H1 (cell line): ENCODE measurements around the gene PHYHD1. TPM values are rescaled to one million over a fixed set of nuclear protein-coding genes. Genes with fewer than 3 reads are reported as not detected.

ENCODE experiments used
- CTCF ChIA-PET: fragments of 300-600 bp; sonication (Branson Sonifier 250); formaldehyde crosslinking; loops from one replicate; lab custom pipeline; 2021; ENCODE audit not compliant: partially characterized antibody; lab: Charles Lee
- POLR2A ChIA-PET: fragments of 300-600 bp; sonication (Branson Sonifier 250); formaldehyde crosslinking; loops from one replicate; lab custom pipeline; 2021; ENCODE audit warnings: inconsistent platforms; ENCODE audit not compliant: partially characterized antibody; lab: Charles Lee
- DNase-seq, 2 experiments: peaks; one replicate each; pipeline versions ENCODE4 v3.0.0 to v3.0.0-alpha.2; 2010 to 2022; ENCODE audit warnings: low spot score in 2 of 2, low read depth in 1 of 2, mixed read lengths in 1 of 2
- FAIRE-seq: peaks from 2 replicates; lab custom pipeline; 2011; peaks lifted over from hg19 to GRCh38; lab: Jason Lieb, UNC
- H2AFZ ChIP-seq: 2 replicates; pipeline ENCODE4 v1.8.1; 2012; ENCODE audit warnings: low read length, inconsistent platforms
- H2AK5ac ChIP-seq: 2 replicates; pipeline ENCODE4 v1.6.1; 2013; ENCODE audit warnings: low read depth, low read length
- H2BK120ac ChIP-seq: replicated peaks from 2 replicates; pipeline ENCODE3; 2013; ENCODE audit warnings: low read depth, low read length, inconsistent platforms
- H2BK12ac ChIP-seq: 2 replicates; pipeline ENCODE4 v1.6.1; 2013; ENCODE audit warnings: low read depth, low read length
- H2BK15ac ChIP-seq: 2 replicates; pipeline ENCODE4 v1.6.1; 2013; ENCODE audit warnings: low read length
- H2BK20ac ChIP-seq: 2 replicates; pipeline ENCODE4 v1.6.1; 2013; ENCODE audit warnings: low read length
- H2BK5ac ChIP-seq: 2 replicates; pipeline ENCODE4 v1.6.1; 2013; ENCODE audit warnings: low read depth, low read length
- H3K14ac ChIP-seq: 2 replicates; pipeline ENCODE4 v1.6.1; 2013; ENCODE audit warnings: inconsistent platforms; ENCODE audit not compliant: insufficient read length
- H3K18ac ChIP-seq: 2 replicates; pipeline ENCODE4 v1.6.1; 2013; ENCODE audit warnings: low read length; ENCODE audit errors: extremely low read depth
- H3K23ac ChIP-seq: 2 replicates; pipeline ENCODE4 v1.6.1; 2013; ENCODE audit warnings: inconsistent platforms; ENCODE audit not compliant: insufficient read length
- H3K23me2 ChIP-seq: 2 replicates; pipeline ENCODE4 v1.6.1; 2013; ENCODE audit warnings: low read depth, low read length
- H3K27ac ChIP-seq: 2 replicates; pipeline ENCODE4 v1.6.1; 2011; ENCODE audit warnings: low read depth, low read length, inconsistent platforms
- H3K27me3 ChIP-seq, 4 experiments: replicated peaks in 1 of 4; 1 replicate in 1 of 4; 2 replicates in 3 of 4; pipeline versions ENCODE4 v1.6.1 to v1.8.1; 2011 to 2013; ENCODE audit warnings: low read length in 3 of 4, mild to moderate bottlenecking in 3 of 4, inconsistent platforms in 2 of 4, mixed read lengths in 2 of 4, moderate library complexity in 1 of 4; ENCODE audit not compliant: control insufficient read depth in 3 of 4, insufficient read depth in 3 of 4; ENCODE audit errors: extremely low read depth in 1 of 4
- H3K36me3 ChIP-seq, 4 experiments: 2 replicates each; pipeline versions ENCODE4 v1.6.1 to v1.8.1; 2011 to 2013; ENCODE audit warnings: mild to moderate bottlenecking in 4 of 4, low read length in 3 of 4, moderate library complexity in 2 of 4, control low read depth in 1 of 4, inconsistent platforms in 1 of 4; ENCODE audit not compliant: insufficient read depth in 4 of 4, control insufficient read depth in 2 of 4
- H3K4ac ChIP-seq: replicated peaks from 2 replicates; pipeline ENCODE3; 2013; ENCODE audit warnings: low read length, low read depth, mixed read lengths, inconsistent platforms; ENCODE audit not compliant: insufficient read length
- H3K4me1 ChIP-seq, 4 experiments: replicated peaks in 1 of 4; 1 replicate in 1 of 4; 2 replicates in 3 of 4; pipeline versions ENCODE4 v1.6.1 to v1.8.1; 2011 to 2013; ENCODE audit warnings: low read length in 3 of 4, inconsistent platforms in 2 of 4, mixed read lengths in 1 of 4; ENCODE audit not compliant: insufficient read depth in 4 of 4, control insufficient read depth in 3 of 4
- H3K4me2 ChIP-seq, 2 experiments: 2 replicates each; pipeline versions ENCODE4 v1.6.1 to v1.8.1; 2011 to 2013; ENCODE audit warnings: low read depth in 2 of 2, low read length in 2 of 2, control low read depth in 1 of 2, inconsistent platforms in 1 of 2, mild to moderate bottlenecking in 1 of 2; ENCODE audit not compliant: insufficient read depth in 1 of 2
- H3K4me3 ChIP-seq, 4 experiments: fragments of 200-600, 300-600 bp in 1 of 4; sonication (generic), shearing (Covaris generic), sonication (Bioruptor Twin) in 1 of 4; 2 replicates each; pipeline versions ENCODE4 v1.5.1 to v1.8.1; 2011 to 2016; ENCODE audit warnings: low read length in 4 of 4, low read depth in 3 of 4, control low read depth in 2 of 4, inconsistent platforms in 2 of 4, mild to moderate bottlenecking in 2 of 4, mixed read lengths in 1 of 4, moderate library complexity in 1 of 4; ENCODE audit not compliant: insufficient read depth in 2 of 4; ENCODE audit errors: extremely low read depth in 1 of 4
- H3K56ac ChIP-seq: replicated peaks from 2 replicates; pipeline ENCODE3; 2013; ENCODE audit warnings: low read depth, mild to moderate bottlenecking, mixed read lengths, low read length, inconsistent platforms; ENCODE audit not compliant: insufficient read length
- H3K79me1 ChIP-seq: 2 replicates; pipeline ENCODE4 v1.6.1; 2013; ENCODE audit warnings: low read depth, low read length, control low read depth
- H3K79me2 ChIP-seq, 2 experiments: 2 replicates each; pipeline versions ENCODE4 v1.6.1 to v1.8.1; 2012 to 2013; ENCODE audit warnings: low read length in 2 of 2, mild to moderate bottlenecking in 2 of 2, inconsistent platforms in 1 of 2; ENCODE audit not compliant: insufficient read depth in 2 of 2, control insufficient read depth in 1 of 2
- H3K9ac ChIP-seq, 4 experiments: replicated peaks in 1 of 4; 1 replicate in 1 of 4; 2 replicates in 3 of 4; pipeline versions ENCODE4 v1.6.1 to v1.8.1; 2011 to 2013; ENCODE audit warnings: low read depth in 3 of 4, low read length in 3 of 4, control low read depth in 2 of 4, mild to moderate bottlenecking in 2 of 4, moderate library complexity in 2 of 4, inconsistent platforms in 1 of 4; ENCODE audit errors: extremely low read depth in 1 of 4
- H3K9me3 ChIP-seq, 2 experiments: 2 replicates each; pipeline versions ENCODE4 v1.6.1 to v1.8.1; 2012 to 2013; ENCODE audit warnings: mild to moderate bottlenecking in 2 of 2, moderate library complexity in 2 of 2, control low read depth in 1 of 2, inconsistent platforms in 1 of 2, low read depth in 1 of 2, low read length in 1 of 2, mixed read lengths in 1 of 2; ENCODE audit not compliant: insufficient read depth in 2 of 2
- H4K20me1 ChIP-seq, 2 experiments: replicated peaks in 1 of 2; 2 replicates each; pipeline versions ENCODE3 to v1.8.1; 2011 to 2013; ENCODE audit warnings: inconsistent platforms in 2 of 2, low read length in 2 of 2, mild to moderate bottlenecking in 1 of 2; ENCODE audit not compliant: insufficient read depth in 2 of 2, control insufficient read depth in 1 of 2
- H4K5ac ChIP-seq: 2 replicates; pipeline ENCODE4 v1.6.1; 2013; ENCODE audit warnings: low read length, low read depth, mixed read lengths, inconsistent platforms; ENCODE audit not compliant: insufficient read length
- H4K8ac ChIP-seq: 2 replicates; pipeline ENCODE4 v1.8.0; 2013; ENCODE audit warnings: mild to moderate bottlenecking, moderate library complexity, low read length, inconsistent platforms; ENCODE audit not compliant: insufficient read depth; ENCODE audit errors: extremely low read depth
- H4K91ac ChIP-seq: replicated peaks from 2 replicates; pipeline ENCODE3; 2013; ENCODE audit warnings: low read length, mixed read lengths, inconsistent platforms; ENCODE audit not compliant: insufficient read length
- CBX5 ChIP-seq: fragments of 300-800, 300-1000 bp; sonication (generic); IDR thresholded peaks from 2 replicates; pipeline ENCODE4 v1.7.1; 2016; ENCODE audit warnings: antibody characterized with exemption, low read length, low read depth
- CREB1 ChIP-seq: IDR thresholded peaks from 2 replicates; pipeline ENCODE4 v1.6.1; 2012; ENCODE audit warnings: inconsistent platforms
- EGR1 ChIP-seq: IDR thresholded peaks from 2 replicates; pipeline ENCODE4 v1.6.1; 2011; ENCODE audit warnings: low read depth, low read length, borderline replicate concordance
- KDM4A ChIP-seq: IDR thresholded peaks from one replicate; pipeline ENCODE4 v1.7.1; 2012; ENCODE audit warnings: low read depth, mild to moderate bottlenecking, moderate library complexity, low read length, inconsistent platforms; ENCODE audit not compliant: severe bottlenecking
- RFX5 ChIP-seq: IDR thresholded peaks from 2 replicates; pipeline ENCODE4 v1.6.1; 2011; ENCODE audit warnings: low read depth, low read length, improper control_type of control experiment, borderline replicate concordance
- RNF2 ChIP-seq: fragments of 200-900, 300-1000 bp; sonication (generic); IDR thresholded peaks from 2 replicates; pipeline ENCODE4 v1.7.1; 2016; ENCODE audit warnings: borderline replicate concordance, low read depth, mild to moderate bottlenecking, antibody characterized with exemption, low read length; ENCODE audit not compliant: poor library complexity, severe bottlenecking; ENCODE audit errors: missing control alignments
- SIRT6 ChIP-seq: IDR thresholded peaks from one replicate; pipeline ENCODE4 v1.7.1; 2012; ENCODE audit warnings: low read length, inconsistent platforms
- SUZ12 ChIP-seq: fragments of 200-600 bp; sonication (generic); IDR thresholded peaks from 2 replicates; pipeline ENCODE4 v1.6.1; 2012; ENCODE audit warnings: mild to moderate bottlenecking, inconsistent platforms, low read length, moderate library complexity, mixed read lengths
- TBP ChIP-seq: IDR thresholded peaks from 2 replicates; pipeline ENCODE4 v1.6.1; 2011; ENCODE audit warnings: low read depth, low read length, improper control_type of control experiment
- TEAD4 ChIP-seq: IDR thresholded peaks from 2 replicates; pipeline ENCODE4 v1.6.1; 2012; ENCODE audit warnings: low read depth, low read length, inconsistent platforms, mixed read lengths
- ZNF274 ChIP-seq: IDR thresholded peaks from 2 replicates; pipeline ENCODE4 v1.7.0; 2012; ENCODE audit warnings: low read length, borderline replicate concordance; ENCODE audit errors: extremely low read depth
- WGBS, 2 experiments: shearing (Covaris generic) in 1 of 2; methylation state at CpG; one replicate each; pipeline versions ENCODE4 v1.1.6 to v1.1.7; 2013 to 2015; ENCODE audit warnings: low lambda C conversion rate in 2 of 2, mixed read lengths in 2 of 2, inconsistent platforms in 1 of 2, low coverage in 1 of 2, missing lambda C conversion rate in 1 of 2; ENCODE audit not compliant: insufficient replicate concordance in 2 of 2, insufficient coverage in 1 of 2, insufficient read length in 1 of 2; ENCODE audit errors: extremely low coverage in 1 of 2, missing lambda C conversion rate in 1 of 2; 5-methylcytosine and 5-hydroxymethylcytosine counted together
- polyA plus RNA-seq, 7 experiments: library from polyadenylated mRNA; depleted of rRNA in 3 of 7; stranded (reverse) in 5 of 7; unstranded in 2 of 7; fragments of >200 nt in 5 of 7; fragments of 200-250 nt in 2 of 7; gene quantifications; 1 replicate in 5 of 7; 2 replicates in 1 of 7; 4 replicates in 1 of 7; pipeline versions ENCODE4 v1.2.1 to v1.2.3, GENCODE V29; 2011 to 2013; ENCODE audit warnings: missing spikeins in 2 of 7, mixed read lengths in 2 of 7
- total RNA-seq: library from RNA; stranded (reverse); fragmentation: NEBNext Ultra II Directional; extraction: Animal tissue kit (Norgen Biotek cat#: 25700); gene quantifications from 2 replicates; pipeline ENCODE4 v1.2.1, GENCODE V29; 2021
- TF ChIP-seq, protein P1 (sequence below), 3 experiments: IDR thresholded peaks; 1 replicate in 2 of 3; 2 replicates in 1 of 3; pipeline versions ENCODE4 v1.5.1 to v1.6.1; 2011; ENCODE audit warnings: low read length in 3 of 3, mild to moderate bottlenecking in 3 of 3, inconsistent platforms in 2 of 3, low read depth in 1 of 3, moderate library complexity in 1 of 3; ENCODE audit not compliant: insufficient read depth in 1 of 3; ENCODE audit errors: control extremely low read depth in 1 of 3

The PHYHD1 gene
- total and polyA plus RNA-seq, 2 of the 8 experiments (the other 6 are each of a cell fraction or from before 2014, with no cell fraction given), result 14.1 to 25.6 TPM

- Histone ChIP-seq H3K27ac (no peak overlapping the region), H2BK5ac (no peak overlapping the region), H2BK120ac (no peak overlapping the region), H3K56ac (no peak overlapping the region), H3K27me3 (no peaks in the 10 kb centered on the region), H3K4ac (no peak overlapping the region), H3K23me2 (no peaks in the 10 kb centered on the region), H2BK12ac (no peak overlapping the region), H3K79me1 (no peaks in the 10 kb centered on the region), H4K8ac (no peak overlapping the region), H3K4me1 (no peaks in the 10 kb centered on the region; a peak in 1 of 7 replicates), H2BK15ac (no peak overlapping the region), H4K20me1 (peaks cover 0 to 2% of the 10 kb centered on the region in 2 experiments), H4K91ac (no peak overlapping the region), H3K4me3 (no peak overlapping the region), H4K5ac (no peak overlapping the region), H2BK20ac (no peak overlapping the region), H2AFZ (no peak overlapping the region), H3K9ac (no peak overlapping the region), H3K9me3 (no peaks in the 10 kb centered on the region), H3K23ac (no peak overlapping the region), H3K4me2 (no peak overlapping the region), H3K79me2 (no peaks in the 10 kb centered on the region), H3K36me3 (no peaks in the 10 kb centered on the region), H2AK5ac (no peak overlapping the region), H3K18ac (no peak overlapping the region), H3K14ac (no peak overlapping the region)
- WGBS, 2 experiments, result 91% methylated on average over 4 of the region's 4 CpGs; no CpG with 5 or more reads in 1 of the 2 experiments
- no peak for TF ChIP-seq TBP
- TF ChIP-seq, protein P1, sequence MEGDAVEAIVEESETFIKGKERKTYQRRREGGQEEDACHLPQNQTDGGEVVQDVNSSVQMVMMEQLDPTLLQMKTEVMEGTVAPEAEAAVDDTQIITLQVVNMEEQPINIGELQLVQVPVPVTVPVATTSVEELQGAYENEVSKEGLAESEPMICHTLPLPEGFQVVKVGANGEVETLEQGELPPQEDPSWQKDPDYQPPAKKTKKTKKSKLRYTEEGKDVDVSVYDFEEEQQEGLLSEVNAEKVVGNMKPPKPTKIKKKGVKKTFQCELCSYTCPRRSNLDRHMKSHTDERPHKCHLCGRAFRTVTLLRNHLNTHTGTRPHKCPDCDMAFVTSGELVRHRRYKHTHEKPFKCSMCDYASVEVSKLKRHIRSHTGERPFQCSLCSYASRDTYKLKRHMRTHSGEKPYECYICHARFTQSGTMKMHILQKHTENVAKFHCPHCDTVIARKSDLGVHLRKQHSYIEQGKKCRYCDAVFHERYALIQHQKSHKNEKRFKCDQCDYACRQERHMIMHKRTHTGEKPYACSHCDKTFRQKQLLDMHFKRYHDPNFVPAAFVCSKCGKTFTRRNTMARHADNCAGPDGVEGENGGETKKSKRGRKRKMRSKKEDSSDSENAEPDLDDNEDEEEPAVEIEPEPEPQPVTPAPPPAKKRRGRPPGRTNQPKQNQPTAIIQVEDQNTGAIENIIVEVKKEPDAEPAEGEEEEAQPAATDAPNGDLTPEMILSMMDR (IDR thresholded peaks at IDR 0.05; ENCODE audit: control extremely low read depth in 1 of 3, insufficient read depth in 1 of 3, low read depth in 1 of 3, low read length in 3 of 3), result no peak
- no peak for TF ChIP-seq RFX5
- no peak for TF ChIP-seq RNF2
- no peak for TF ChIP-seq KDM4A
- no peak for TF ChIP-seq CBX5
- TF ChIP-seq SUZ12, result no peak
- no peak for TF ChIP-seq TEAD4
- TF ChIP-seq SIRT6, result no peak
- TF ChIP-seq EGR1, result no peak
- TF ChIP-seq ZNF274, result no peak
- TF ChIP-seq CREB1, result no peak
- ChIA-PET POLR2A (interaction anchor here (0.7 to 2.7 kb wide), 5 partner anchors 14 to 767 kb away, joined by 3 to 9 read pairs (median 4); no protein-coding TSS in a partner anchor), CTCF (interaction anchor here (0.5 to 9.7 kb wide), 16 partner anchors 8 to 273 kb away, joined by 3 to 139 read pairs (median 8); partner anchors contain the start of genes KYAT1 and PHYHD1)
- FAIRE-seq (no peak), DNase-seq (no peak)
Measured at GRCh38 chr9:128929560-128929959, 8.8 kb downstream of the PHYHD1 start.
